Measurements from ENCODE around the gene RUFY2.
"Not testable (repeated sequence)": the region's sequence is repeated elsewhere in the genome, so short reads cannot be mapped to it uniquely, and the experiment has no call there.

The RUFY2 gene

GRCh38 chr10:68324396-68324795 is 82.7 kb downstream of the RUFY2 start:
- DNase-seq: not testable (repeated sequence)

GRCh38 chr10:68318331-68319059 is 88.6 kb downstream of the RUFY2 start:
- no peak for DNase-seq

GRCh38 chr10:68315582-68315981 is 91.5 kb downstream of the RUFY2 start:
- no peak for DNase-seq

GRCh38 chr10:68314930-68315329 is 92.1 kb downstream of the RUFY2 start:
- DNase-seq: not testable (repeated sequence)

GRCh38 chr10:68310531-68310930 is 96.5 kb downstream of the RUFY2 start:
- no peak for DNase-seq

GRCh38 chr10:68305854-68306253 is 101.2 kb downstream of the RUFY2 start:
- no peak for DNase-seq

- no peak for DNase-seq
Measured at GRCh38 chr10:68303849-68304412, 103.1 kb downstream of the RUFY2 start.

GRCh38 chr10:68302871-68303270 is 104.2 kb downstream of the RUFY2 start:
- no peak for DNase-seq

GRCh38 chr10:68302503-68302823 is 104.6 kb downstream of the RUFY2 start:
- DNase-seq: no peak

GRCh38 chr10:68301790-68302502 is 105.1 kb downstream of the RUFY2 start:
- peak; percentile 13 for DNase-seq

GRCh38 chr10:68301301-68301700 is 105.8 kb downstream of the RUFY2 start:
- DNase-seq: no peak

- DNase-seq: no peak
Measured at GRCh38 chr10:68296843-68297663, 110.0 kb downstream of the RUFY2 start.
